PC-9 (cell line): ENCODE data around the gene RBMS1. TPM values are rescaled to one million over a fixed set of nuclear protein-coding genes. Genes with fewer than 3 reads are reported as not detected.

Experiments used
- BruUV-seq: library from RNA; stranded (reverse); fragments of 400-500 nt; replicated peaks from 2 replicates; lab custom pipeline; 2021; lab: Mats Ljungman, UMichigan
- CTCF ChIA-PET: fragments of 300-600 bp; sonication (Branson Sonifier 250); formaldehyde crosslinking; loops from one replicate; lab custom pipeline; 2022; ENCODE audit warnings: antibody characterized with exemption; lab: Charles Lee
- POLR2A ChIA-PET: fragments of 300-600 bp; sonication (Branson Sonifier 250); formaldehyde crosslinking; loops from one replicate; lab custom pipeline; 2022; ENCODE audit warnings: antibody characterized with exemption; ENCODE audit not compliant: unreplicated experiment; lab: Charles Lee
- DNase-seq, 2 experiments: peaks; one replicate each; pipeline versions ENCODE4 v3.0.0 to v3.0.0-alpha.2; 2015 to 2022; ENCODE audit warnings: mixed read lengths in 1 of 2
- H2AFZ ChIP-seq: fragments of 200-600 bp; sonication (generic); 2 replicates; pipeline ENCODE4 v1.8.1; 2017; ENCODE audit warnings: antibody characterized with exemption
- H3F3A ChIP-seq: fragments of 200-600 bp; sonication (generic); 2 replicates; pipeline ENCODE4 v1.8.1; 2017; ENCODE audit warnings: antibody characterized with exemption, mild to moderate bottlenecking, low read depth; ENCODE audit not compliant: insufficient read depth
- H3K27ac ChIP-seq: fragments of 200-600 bp; sonication (generic); 2 replicates; pipeline ENCODE4 v1.6.1; 2016; ENCODE audit warnings: mixed run types
- H3K27me3 ChIP-seq: fragments of 200-600 bp; sonication (generic); 2 replicates; pipeline ENCODE4 v1.6.1; 2016; ENCODE audit warnings: low read depth, mixed run types; ENCODE audit not compliant: insufficient read depth
- H3K36me3 ChIP-seq: fragments of 200-600 bp; sonication (generic); 2 replicates; pipeline ENCODE4 v1.6.1; 2016; ENCODE audit warnings: low read depth, mixed run types
- H3K4me1 ChIP-seq: fragments of 200-600 bp; sonication (generic); replicated peaks from 2 replicates; pipeline ENCODE4 v1.6.1; 2016; ENCODE audit warnings: mixed run types; ENCODE audit not compliant: insufficient read depth
- H3K4me2 ChIP-seq: fragments of 200-600 bp; sonication (generic); 2 replicates; pipeline ENCODE4 v1.6.1; 2017; ENCODE audit warnings: mixed run types
- H3K4me3 ChIP-seq: fragments of 200-600 bp; sonication (generic); 2 replicates; pipeline ENCODE4 v1.6.1; 2016; ENCODE audit warnings: mixed run types
- H3K79me2 ChIP-seq: fragments of 200-600 bp; sonication (generic); 2 replicates; pipeline ENCODE4 v1.6.1; 2017; ENCODE audit warnings: low read depth, mixed run types
- H3K9me2 ChIP-seq: fragments of 200-600 bp; sonication (generic); 2 replicates; pipeline ENCODE4 v1.8.1; 2017; ENCODE audit warnings: mild to moderate bottlenecking; ENCODE audit not compliant: insufficient read depth
- H3K9me3 ChIP-seq: fragments of 200-600 bp; sonication (generic); 2 replicates; pipeline ENCODE4 v1.8.1; 2016; ENCODE audit warnings: low read depth; ENCODE audit not compliant: insufficient read depth
- H4K20me1 ChIP-seq: fragments of 200-600 bp; sonication (generic); 2 replicates; pipeline ENCODE4 v1.8.1; 2017; ENCODE audit not compliant: insufficient read depth
- EZH2 ChIP-seq: fragments of 200-600 bp; sonication (generic); IDR thresholded peaks from 2 replicates; pipeline ENCODE4 v1.8.0; 2017; ENCODE audit warnings: antibody characterized with exemption, low read depth
- intact Hi-C: fragments of 100-400 bp; cut with micrococcal nuclease; formaldehyde crosslinking; loops from one replicate; pipeline ENCODE4 v1.10.0; 2022; ENCODE audit not compliant: unreplicated experiment
- total RNA-seq: library from RNA; stranded (reverse); gene quantifications from 2 replicates; pipeline ENCODE4 v1.2.3, GENCODE V29; 2021
- TF ChIP-seq, protein P1 (sequence below): fragments of 200-600 bp; sonication (generic); conservative IDR thresholded peaks from 2 replicates; pipeline ENCODE4 v1.6.1; 2017; ENCODE audit warnings: mixed run types, antibody characterized with exemption, mild to moderate bottlenecking, moderate library complexity

Gene RBMS1
- total RNA-seq, 1 experiment from 2014 or later = 65.1 TPM

DNA sequence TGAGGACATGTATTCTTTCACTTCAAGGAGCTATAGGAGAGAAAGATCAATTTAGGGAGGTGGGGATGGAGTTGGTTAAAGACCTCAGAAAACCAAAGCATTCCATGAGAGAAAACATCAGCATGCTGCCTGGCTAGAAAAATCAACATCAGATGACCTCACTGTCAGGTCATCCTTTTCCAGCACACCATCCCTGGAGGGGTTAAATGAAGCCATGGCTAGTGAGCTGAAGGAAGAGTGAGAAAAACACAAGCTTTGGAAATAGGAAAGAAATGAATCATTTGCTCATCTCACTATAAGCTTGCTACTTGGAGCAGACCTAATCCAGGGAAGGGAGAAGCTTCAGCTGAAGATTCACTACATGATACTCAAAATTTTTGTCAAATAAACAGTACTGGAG, 184.0 kb downstream of the RBMS1 start:
- Histone ChIP-seq H3K27me3 (no peaks in the 10 kb centered on the region), H3K4me3 (no peak overlapping the region), H3K79me2 (0 out of 2 replicates have a peak, but pooled peaks cover 12% of the 10 kb centered on the region), H3K9me2 (no peaks in the 10 kb centered on the region), H3K4me1 (no peaks in the 10 kb centered on the region), H2AFZ (no peak overlapping the region), H4K20me1 (no peaks in the 10 kb centered on the region), H3K4me2 (no peak overlapping the region), H3K27ac (no peak overlapping the region), H3K36me3 (no peaks in the 10 kb centered on the region), H3F3A (no peaks in the 10 kb centered on the region), H3K9me3 (no peaks in the 10 kb centered on the region)
- ChIA-PET CTCF (no interaction called here), POLR2A (no interaction called here)
- no peak for DNase-seq
- no TSS peak for BruUV-seq
- TF ChIP-seq, protein P1, sequence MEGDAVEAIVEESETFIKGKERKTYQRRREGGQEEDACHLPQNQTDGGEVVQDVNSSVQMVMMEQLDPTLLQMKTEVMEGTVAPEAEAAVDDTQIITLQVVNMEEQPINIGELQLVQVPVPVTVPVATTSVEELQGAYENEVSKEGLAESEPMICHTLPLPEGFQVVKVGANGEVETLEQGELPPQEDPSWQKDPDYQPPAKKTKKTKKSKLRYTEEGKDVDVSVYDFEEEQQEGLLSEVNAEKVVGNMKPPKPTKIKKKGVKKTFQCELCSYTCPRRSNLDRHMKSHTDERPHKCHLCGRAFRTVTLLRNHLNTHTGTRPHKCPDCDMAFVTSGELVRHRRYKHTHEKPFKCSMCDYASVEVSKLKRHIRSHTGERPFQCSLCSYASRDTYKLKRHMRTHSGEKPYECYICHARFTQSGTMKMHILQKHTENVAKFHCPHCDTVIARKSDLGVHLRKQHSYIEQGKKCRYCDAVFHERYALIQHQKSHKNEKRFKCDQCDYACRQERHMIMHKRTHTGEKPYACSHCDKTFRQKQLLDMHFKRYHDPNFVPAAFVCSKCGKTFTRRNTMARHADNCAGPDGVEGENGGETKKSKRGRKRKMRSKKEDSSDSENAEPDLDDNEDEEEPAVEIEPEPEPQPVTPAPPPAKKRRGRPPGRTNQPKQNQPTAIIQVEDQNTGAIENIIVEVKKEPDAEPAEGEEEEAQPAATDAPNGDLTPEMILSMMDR = no peak
- no peak for TF ChIP-seq EZH2
- intact Hi-C loops = no loop called here

DNA sequence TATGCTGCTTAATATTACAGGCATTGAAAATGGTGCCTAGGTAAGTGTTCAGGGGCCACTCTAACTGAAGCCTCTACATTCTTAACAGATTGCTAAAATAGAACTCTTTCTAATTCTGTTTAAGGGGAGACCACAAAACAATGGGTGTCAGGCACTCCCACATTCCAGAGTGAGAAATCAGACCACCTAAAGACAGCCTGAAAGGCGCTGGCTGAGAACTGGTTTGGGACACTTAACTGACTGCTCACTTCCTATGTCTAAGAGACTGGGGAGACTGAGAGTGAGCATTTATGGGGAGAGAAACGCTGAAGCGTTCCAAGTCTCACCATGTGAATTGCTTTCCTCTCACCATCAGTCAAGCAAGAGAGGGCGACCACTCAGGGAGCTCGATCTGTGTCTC, 184.7 kb downstream of the RBMS1 start:
- H3K4me2 ChIP-seq = no peak overlapping the region
- TF ChIP-seq, protein P1 = no peak
- no peak for TF ChIP-seq EZH2
- CTCF ChIA-PET = no interaction called here
- no peaks in the 10 kb centered on the region for H3K9me3 ChIP-seq
- H3F3A ChIP-seq = no peaks in the 10 kb centered on the region
- BruUV-seq = no TSS peak
- H2AFZ ChIP-seq = no peak overlapping the region
- no peaks in the 10 kb centered on the region for H4K20me1 ChIP-seq
- no peaks in the 10 kb centered on the region for H3K36me3 ChIP-seq
- no peak overlapping the region for H3K4me3 ChIP-seq
- 0 out of 2 replicates have a peak, but pooled peaks cover 12% of the 10 kb centered on the region for H3K79me2 ChIP-seq
- DNase-seq = no peak
- intact Hi-C loops = no loop called here
- POLR2A ChIA-PET = no interaction called here
- H3K4me1 ChIP-seq = no peaks in the 10 kb centered on the region
- no peaks in the 10 kb centered on the region for H3K9me2 ChIP-seq
- H3K27me3 ChIP-seq = no peaks in the 10 kb centered on the region
- H3K27ac ChIP-seq = no peak overlapping the region

DNA sequence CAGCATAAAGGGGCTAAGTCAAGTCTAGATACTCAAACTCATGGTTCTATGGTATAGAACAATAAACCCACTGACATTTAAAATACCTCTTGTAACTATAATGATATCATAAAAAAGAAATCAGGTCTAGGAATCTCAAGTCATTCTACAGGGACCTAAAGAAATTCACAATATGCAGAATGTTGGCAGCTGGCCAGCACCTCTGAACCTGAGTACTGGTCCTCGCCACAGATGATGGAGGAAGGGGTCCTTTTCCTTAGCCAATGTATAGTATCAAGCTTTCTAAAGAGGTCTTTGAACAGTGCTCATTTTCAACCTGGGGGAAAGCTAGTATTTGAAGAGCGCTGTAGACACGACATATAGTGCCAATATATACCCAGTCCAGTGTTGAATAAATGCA, 185.1 kb downstream of the RBMS1 start:
- no peaks in the 10 kb centered on the region for H3K36me3 ChIP-seq
- no peak overlapping the region for H3K4me2 ChIP-seq
- no peaks in the 10 kb centered on the region for H3K9me2 ChIP-seq
- H3K27ac ChIP-seq = no peak overlapping the region
- no peaks in the 10 kb centered on the region for H3F3A ChIP-seq
- intact Hi-C loops = no loop called here
- ChIA-PET CTCF (no interaction called here), POLR2A (no interaction called here)
- TF ChIP-seq EZH2 = no peak
- no peaks in the 10 kb centered on the region for H4K20me1 ChIP-seq
- no peaks in the 10 kb centered on the region for H3K9me3 ChIP-seq
- no peak overlapping the region for H3K4me3 ChIP-seq
- DNase-seq = no peak
- no peak overlapping the region for H2AFZ ChIP-seq
- H3K79me2 ChIP-seq = 0 out of 2 replicates have a peak, but pooled peaks cover 12% of the 10 kb centered on the region
- H3K27me3 ChIP-seq = no peaks in the 10 kb centered on the region
- BruUV-seq = no TSS peak
- no peaks in the 10 kb centered on the region for H3K4me1 ChIP-seq

DNA sequence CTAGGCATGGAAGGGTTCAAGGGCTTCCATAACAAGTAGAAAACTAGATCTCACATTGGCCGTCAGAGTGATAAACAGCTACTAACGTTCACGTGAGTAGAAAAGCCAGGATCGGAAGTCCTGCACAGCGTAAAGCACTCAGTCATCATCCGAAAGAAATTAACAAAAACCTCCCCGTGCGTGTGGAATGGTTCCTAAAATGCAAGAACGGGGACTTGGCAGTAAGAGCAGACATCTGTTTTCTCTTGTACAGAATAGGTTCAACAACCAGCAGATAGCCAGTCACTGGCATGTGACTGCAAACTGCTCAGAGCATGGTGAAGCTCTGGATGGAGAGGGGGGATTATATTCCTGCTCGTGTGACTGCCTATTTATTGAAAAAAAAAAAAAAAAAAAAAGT, 186.6 kb downstream of the RBMS1 start:
- no peak overlapping the region for H3K4me2 ChIP-seq
- intact Hi-C loops = no loop called here
- no TSS peak for BruUV-seq
- H3K4me3 ChIP-seq = no peak overlapping the region
- no peak overlapping the region for H2AFZ ChIP-seq
- TF ChIP-seq, protein P1 = no peak
- no peak for TF ChIP-seq EZH2
- no peaks in the 10 kb centered on the region for H3F3A ChIP-seq
- no peak for DNase-seq
- H3K27me3 ChIP-seq = no peaks in the 10 kb centered on the region
- H3K9me2 ChIP-seq = no peaks in the 10 kb centered on the region
- H3K79me2 ChIP-seq = 0 out of 2 replicates have a peak, but pooled peaks cover 12% of the 10 kb centered on the region
- H3K36me3 ChIP-seq = 0 out of 2 replicates have a peak, but pooled peaks cover 6% of the 10 kb centered on the region
- ChIA-PET CTCF (interaction anchor here (0.6 kb wide), 1 partner anchor 230 kb away, joined by 3 read pairs; no protein-coding TSS in a partner anchor), POLR2A (no interaction called here)
- H3K27ac ChIP-seq = no peak overlapping the region
- H3K9me3 ChIP-seq = no peaks in the 10 kb centered on the region
- H3K4me1 ChIP-seq = no peaks in the 10 kb centered on the region
- H4K20me1 ChIP-seq = no peaks in the 10 kb centered on the region
